Ureter (tissue), 1 donor: ENCODE measurements around the gene MUC5AC. TPM values are rescaled to one million over a fixed set of nuclear protein-coding genes. Genes with fewer than 3 reads are reported as not detected.
"Not testable (repeated sequence)": the region's sequence is repeated elsewhere in the genome, so short reads cannot be mapped to it uniquely, and the experiment has no call there.

Experiments used
- DNase-seq: peaks from one replicate; pipeline ENCODE4 v3.0.0-alpha.2; 2020; ENCODE audit warnings: low spot score
- total RNA-seq: library from RNA; stranded (reverse); gene quantifications from one replicate; pipeline ENCODE4 v1.2.4, GENCODE V29; 2023
- donor health status: DM: yes; HTN: yes; CAD: no.

MUC5AC gene
- total RNA-seq, 1 donor from 2014 or later, result not detected

DNA sequence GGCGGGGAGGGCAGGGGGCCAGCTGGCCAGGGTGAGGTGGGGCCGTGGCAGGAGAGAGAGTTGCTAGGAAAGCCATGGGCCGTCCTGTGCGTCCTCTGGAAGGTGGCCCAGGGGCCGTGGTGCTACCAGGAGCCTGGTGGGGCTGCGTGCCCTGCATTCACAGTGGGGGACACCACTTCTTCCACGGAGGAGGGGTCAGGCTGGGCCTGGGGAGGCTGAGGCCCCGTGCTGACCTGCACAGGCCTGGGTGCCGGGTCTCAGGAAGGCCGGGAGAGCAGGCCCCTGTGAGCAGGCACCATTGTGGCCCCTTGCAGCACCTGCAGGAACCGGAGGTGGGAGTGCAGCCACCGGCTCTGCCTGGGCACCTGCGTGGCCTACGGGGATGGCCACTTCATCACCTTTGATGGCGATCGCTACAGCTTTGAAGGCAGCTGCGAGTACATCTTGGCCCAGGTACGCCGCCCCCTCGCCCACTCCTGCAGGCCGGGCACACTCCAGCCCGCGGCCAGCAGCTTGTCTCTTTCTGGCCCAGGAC, 77.1 kb downstream of the MUC5AC start:
- no peak for DNase-seq

DNA sequence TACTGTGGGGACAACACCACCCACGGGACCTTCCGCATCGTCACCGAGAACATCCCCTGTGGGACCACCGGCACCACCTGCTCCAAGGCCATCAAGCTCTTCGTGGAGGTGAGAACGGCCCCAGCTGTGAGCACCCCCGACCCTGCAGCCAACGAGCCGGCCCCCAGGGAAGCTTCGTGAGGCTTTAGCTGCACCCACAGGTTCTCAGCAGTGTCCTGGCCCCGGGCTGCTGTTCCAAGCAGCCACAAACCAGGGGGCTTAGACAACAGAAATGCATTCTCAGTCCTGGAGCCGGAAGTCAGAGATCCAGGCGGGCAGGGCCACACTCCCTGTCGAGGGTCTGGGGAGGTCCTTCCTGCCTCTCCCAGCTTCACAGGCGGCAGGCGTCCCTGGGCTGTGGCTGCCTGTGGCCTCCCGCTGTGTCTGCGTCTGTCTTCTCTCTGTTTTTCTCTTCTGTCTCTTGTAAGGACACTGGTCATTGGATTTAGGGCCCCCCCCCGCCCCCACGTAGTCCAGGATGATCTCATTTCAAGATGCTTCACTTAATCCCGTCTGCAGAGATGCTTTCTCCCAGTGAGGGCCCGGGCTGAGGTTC, 77.7 kb downstream of the MUC5AC start:
- DNase-seq, result no peak

DNA sequence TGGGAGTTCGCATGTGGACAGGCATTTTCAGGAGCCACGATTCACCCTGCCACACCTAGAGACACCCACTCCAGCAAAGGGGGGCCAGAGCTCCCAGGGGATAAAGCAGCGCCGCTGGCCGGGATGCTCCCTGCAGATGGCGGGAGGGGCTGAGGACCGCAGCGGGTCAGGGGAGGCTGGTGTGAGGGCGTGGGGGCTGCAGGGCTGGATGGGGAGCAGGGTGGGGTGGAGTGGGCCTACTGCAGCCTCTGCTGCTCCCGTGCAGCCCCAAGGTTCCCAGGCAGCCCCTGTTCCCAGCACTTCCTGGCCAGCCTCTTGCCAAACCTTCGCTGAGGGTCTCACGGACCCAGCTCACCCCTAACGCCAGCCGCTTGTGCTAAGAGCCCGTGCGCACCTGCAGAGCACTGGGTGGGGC, 78.2 kb downstream of the MUC5AC start:
- DNase-seq, result no peak

DNA sequence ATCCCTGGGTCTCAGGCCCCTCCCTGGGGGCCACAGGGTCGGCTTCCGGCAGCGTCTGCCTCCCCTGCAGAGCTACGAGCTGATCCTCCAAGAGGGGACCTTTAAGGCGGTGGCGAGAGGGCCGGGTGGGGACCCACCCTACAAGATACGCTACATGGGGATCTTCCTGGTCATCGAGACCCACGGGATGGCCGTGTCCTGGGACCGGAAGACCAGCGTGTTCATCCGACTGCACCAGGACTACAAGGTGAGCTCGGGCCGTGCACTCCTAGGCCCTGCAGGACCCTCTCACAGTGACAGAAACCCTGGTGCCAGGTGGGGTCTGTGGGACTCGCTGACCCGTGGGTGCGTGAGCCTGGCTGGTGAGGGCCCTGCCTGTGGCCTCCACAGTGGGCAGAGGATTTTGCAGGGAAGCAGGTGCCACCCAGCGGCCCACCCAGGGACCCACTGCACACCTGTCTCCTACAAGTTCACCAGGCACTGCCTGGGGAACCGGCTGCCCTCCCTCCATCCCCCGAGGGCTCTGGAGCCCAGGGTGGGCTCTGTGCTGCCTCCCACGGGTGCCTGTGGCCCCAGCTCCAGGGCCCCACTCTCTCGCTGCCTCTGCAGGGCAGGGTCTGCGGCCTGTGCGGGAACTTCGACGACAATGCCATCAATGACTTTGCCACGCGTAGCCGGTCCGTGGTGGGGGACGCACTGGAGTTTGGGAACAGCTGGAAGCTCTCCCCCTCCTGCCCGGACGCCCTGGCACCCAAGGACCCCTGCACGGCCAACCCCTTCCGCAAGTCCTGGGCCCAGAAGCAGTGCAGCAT, 78.8 kb downstream of the MUC5AC start:
- DNase-seq, result no peak

DNA sequence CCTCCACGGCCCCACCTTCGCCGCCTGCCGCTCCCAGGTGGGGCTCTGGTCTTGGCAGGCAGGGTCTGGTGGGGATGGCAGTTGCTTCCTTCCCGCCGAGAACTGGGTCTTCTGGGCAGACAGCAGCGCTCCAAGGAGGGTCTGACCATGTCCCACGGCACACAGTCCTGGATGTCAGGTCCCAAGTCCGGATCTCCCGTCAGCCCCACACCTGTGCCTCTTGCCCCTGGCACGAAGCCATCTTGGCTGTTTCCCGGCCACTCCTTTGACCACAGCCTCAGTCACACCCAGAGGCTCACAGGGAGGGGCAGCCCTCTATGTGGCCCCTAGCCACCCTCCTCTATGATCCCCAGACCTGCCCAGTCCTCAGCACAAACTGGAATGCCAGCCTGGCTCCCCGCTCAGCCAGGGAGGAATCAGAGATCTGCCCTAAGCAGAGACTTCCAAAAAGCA, 79.4 kb downstream of the MUC5AC start:
- no peak for DNase-seq

DNA sequence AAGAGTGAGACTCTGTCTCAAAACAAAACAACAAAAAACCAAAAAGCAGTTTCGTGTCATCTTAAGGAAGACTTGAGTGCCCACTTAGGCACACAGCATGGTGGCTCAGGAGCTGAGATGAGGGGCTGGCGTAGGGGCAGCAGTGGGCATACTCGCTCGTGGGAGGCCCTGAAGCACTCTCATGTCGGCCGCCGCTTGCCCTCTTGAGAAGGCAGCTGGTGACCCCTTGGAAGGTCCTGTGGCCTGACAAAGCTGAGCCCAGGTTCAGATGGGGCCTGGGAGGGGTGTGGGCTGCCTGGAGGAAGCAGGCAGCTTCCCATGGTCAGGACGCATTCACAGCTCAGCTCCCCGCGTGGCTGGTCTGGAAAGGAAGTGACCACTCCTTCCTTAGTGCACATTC, 80.1 kb downstream of the MUC5AC start:
- no peak for DNase-seq

DNA sequence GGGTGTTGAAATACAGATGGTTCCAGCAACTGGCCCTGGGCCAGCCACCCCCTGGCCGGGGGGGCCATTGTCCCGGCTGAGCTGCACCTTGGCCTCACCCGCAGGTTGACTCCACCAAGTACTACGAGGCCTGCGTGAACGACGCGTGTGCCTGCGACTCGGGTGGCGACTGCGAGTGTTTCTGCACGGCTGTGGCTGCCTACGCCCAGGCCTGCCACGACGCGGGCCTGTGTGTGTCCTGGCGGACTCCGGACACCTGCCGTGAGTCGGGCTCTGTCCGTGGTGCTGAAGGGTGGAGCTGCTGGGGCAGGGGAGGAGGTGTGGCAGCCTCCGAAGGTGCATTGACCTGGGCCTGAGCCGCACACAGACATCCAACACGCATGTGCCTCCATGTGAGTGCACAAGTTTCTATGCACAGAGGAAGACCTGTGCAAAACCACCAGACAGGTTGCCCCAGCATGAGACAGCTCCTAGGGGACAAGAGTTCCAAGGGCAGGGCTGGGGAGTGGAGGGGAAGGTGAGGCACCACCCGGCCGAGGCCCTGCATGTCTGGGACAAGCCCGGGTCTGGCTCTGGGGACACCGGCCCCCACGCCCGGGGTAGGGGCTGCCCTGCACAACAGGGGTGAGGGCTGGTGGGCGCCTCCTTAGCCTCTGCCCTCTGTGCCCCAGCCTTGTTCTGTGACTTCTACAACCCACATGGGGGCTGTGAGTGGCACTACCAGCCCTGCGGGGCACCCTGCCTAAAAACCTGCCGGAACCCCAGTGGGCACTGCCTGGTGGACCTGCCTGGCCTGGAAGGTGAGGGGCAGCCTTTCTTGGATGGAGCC, 81.2 kb downstream of the MUC5AC start:
- DNase-seq, result no peak

DNA sequence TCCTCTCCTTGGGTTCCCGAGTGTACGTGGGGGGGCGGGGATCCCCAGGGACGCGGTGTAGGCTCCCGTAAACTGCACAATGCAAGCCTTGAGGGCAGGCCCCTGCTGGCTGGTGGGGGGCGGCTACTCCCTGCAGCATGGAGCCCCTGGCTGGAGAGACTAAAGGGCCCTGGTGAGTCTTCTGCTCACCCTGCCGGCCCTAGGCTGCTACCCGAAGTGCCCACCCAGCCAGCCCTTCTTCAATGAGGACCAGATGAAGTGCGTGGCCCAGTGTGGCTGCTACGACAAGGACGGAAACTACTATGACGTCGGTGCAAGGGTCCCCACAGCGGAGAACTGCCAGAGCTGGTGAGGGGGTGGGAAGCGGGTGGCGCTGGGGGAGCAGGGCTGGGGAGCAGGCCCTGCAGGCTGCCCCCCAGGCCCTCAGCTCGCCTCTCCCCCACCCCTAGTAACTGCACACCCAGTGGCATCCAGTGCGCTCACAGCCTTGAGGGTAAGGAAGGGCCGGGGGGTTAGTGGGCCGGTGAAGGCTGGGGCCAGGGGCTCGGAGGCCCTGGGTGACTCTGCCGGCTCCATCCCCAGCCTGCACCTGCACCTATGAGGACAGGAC, 81.9 kb downstream of the MUC5AC start:
- no peak for DNase-seq

DNA sequence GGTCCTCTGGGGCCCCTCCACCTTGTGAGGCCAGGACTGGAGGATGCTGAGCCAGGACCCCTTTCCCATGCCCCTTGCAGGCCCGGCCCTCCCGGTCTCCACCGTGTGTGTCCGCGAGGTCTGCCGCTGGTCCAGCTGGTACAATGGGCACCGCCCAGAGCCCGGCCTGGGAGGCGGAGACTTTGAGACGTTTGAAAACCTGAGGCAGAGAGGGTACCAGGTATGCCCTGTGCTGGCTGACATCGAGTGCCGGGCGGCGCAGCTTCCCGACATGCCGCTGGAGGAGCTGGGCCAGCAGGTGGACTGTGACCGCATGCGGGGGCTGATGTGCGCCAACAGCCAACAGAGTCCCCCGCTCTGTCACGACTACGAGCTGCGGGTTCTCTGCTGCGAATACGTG, 83.0 kb downstream of the MUC5AC start:
- DNase-seq, result no peak

DNA sequence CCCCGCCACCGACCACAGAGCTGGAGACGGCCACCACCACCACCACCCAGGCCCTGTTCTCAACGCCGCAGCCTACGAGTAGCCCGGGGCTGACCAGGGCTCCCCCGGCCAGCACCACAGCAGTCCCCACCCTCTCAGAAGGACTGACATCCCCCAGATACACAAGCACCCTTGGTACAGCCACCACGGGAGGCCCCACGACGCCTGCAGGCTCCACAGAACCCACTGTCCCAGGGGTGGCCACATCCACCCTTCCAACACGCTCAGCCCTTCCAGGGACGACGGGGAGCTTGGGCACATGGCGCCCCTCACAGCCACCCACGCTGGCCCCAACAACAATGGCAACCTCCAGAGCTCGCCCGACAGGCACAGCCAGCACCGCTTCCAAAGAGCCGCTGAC, 84.0 kb downstream of the MUC5AC start:
- DNase-seq, result no peak

DNA sequence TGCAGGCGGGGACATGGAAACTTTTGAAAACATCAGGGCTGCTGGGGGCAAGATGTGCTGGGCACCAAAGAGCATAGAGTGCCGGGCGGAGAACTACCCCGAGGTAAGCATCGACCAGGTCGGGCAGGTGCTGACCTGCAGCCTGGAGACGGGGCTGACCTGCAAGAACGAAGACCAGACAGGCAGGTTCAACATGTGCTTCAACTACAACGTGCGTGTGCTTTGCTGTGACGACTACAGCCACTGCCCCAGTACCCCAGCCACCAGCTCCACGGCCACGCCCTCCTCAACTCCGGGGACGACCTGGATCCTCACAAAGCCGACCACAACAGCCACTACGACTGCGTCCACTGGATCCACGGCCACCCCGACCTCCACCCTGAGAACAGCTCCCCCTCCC, 84.5 kb downstream of the MUC5AC start:
- no peak for DNase-seq

DNA sequence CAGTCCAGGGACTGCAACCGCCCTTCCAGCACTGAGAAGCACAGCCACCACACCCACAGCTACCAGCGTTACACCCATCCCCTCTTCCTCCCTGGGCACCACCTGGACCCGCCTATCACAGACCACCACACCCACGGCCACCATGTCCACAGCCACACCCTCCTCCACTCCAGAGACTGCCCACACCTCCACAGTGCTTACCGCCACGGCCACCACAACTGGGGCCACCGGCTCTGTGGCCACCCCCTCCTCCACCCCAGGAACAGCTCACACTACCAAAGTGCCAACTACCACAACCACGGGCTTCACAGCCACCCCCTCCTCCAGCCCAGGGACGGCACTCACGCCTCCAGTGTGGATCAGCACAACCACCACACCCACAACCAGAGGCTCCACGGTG, 85.0 kb downstream of the MUC5AC start:
- DNase-seq, result not testable (repeated sequence)

DNA sequence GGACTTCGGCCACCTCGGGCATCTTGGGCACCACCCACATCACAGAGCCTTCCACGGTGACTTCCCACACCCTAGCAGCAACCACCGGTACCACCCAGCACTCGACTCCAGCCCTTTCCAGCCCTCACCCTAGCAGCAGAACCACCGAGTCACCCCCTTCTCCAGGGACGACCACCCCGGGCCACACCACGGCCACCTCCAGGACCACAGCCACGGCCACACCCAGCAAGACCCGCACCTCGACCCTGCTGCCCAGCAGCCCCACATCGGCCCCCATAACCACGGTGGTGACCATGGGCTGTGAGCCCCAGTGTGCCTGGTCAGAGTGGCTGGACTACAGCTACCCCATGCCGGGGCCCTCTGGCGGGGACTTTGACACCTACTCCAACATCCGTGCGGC, 85.8 kb downstream of the MUC5AC start:
- not testable (repeated sequence) for DNase-seq

DNA sequence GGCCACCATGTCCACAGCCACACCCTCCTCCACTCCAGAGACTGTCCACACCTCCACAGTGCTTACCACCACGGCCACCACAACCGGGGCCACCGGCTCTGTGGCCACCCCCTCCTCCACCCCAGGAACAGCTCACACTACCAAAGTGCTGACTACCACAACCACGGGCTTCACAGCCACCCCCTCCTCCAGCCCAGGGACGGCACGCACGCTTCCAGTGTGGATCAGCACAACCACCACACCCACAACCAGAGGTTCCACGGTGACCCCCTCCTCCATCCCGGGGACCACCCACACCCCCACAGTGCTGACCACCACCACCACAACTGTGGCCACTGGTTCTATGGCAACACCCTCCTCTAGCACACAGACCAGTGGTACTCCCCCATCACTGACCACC, 86.8 kb downstream of the MUC5AC start:
- not testable (repeated sequence) for DNase-seq

DNA sequence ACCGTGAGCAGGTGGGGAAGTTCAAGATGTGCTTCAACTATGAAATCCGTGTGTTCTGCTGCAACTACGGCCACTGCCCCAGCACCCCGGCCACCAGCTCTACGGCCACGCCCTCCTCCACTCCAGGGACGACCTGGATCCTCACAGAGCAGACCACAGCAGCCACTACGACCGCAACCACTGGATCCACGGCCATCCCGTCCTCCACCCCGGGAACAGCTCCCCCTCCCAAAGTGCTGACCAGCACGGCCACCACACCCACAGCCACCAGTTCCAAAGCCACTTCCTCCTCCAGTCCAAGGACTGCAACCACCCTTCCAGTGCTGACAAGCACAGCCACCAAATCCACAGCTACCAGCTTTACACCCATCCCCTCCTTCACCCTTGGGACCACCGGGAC, 88.0 kb downstream of the MUC5AC start:
- DNase-seq, result not testable (repeated sequence)

DNA sequence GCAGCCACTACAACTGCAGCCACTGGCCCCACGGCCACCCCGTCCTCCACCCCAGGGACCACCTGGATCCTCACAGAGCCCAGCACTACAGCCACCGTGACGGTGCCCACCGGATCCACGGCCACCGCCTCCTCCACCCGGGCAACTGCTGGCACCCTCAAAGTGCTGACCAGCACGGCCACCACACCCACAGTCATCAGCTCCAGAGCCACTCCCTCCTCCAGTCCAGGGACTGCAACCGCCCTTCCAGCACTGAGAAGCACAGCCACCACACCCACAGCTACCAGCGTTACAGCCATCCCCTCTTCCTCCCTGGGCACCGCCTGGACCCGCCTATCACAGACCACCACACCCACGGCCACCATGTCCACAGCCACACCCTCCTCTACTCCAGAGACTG, 88.5 kb downstream of the MUC5AC start:
- DNase-seq, result not testable (repeated sequence)

DNA sequence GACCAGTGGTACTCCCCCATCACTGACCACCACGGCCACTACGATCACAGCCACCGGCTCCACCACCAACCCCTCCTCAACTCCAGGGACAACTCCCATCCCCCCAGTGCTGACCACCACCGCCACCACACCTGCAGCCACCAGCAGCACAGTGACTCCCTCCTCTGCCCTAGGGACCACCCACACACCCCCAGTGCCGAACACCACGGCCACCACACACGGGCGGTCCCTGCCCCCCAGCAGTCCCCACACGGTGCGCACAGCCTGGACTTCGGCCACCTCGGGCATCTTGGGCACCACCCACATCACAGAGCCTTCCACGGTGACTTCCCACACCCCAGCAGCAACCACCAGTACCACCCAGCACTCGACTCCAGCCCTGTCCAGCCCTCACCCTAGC, 89.3 kb downstream of the MUC5AC start:
- not testable (repeated sequence) for DNase-seq

DNA sequence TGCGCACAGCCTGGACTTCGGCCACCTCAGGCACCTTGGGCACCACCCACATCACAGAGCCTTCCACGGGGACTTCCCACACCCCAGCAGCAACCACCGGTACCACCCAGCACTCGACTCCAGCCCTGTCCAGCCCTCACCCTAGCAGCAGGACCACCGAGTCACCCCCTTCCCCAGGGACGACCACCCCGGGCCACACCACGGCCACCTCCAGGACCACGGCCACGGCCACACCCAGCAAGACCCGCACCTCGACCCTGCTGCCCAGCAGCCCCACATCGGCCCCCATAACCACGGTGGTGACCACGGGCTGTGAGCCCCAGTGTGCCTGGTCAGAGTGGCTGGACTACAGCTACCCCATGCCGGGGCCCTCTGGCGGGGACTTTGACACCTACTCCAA, 91.2 kb downstream of the MUC5AC start:
- DNase-seq, result not testable (repeated sequence)

DNA sequence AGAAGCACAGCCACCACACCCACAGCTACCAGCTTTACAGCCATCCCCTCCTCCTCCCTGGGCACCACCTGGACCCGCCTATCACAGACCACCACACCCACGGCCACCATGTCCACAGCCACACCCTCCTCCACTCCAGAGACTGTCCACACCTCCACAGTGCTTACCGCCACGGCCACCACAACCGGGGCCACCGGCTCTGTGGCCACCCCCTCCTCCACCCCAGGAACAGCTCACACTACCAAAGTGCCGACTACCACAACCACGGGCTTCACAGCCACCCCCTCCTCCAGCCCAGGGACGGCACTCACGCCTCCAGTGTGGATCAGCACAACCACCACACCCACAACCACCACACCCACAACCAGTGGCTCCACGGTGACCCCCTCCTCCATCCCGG, 92.7 kb downstream of the MUC5AC start:
- not testable (repeated sequence) for DNase-seq
